NOMO-1 (cell line): ENCODE measurements around the gene PRKCE.

ENCODE experiments used
- DNase-seq, 2 experiments: peaks; one replicate each; lab custom pipeline; 2025; ENCODE audit not compliant: unreplicated experiment in 2 of 2; lab: John Stamatoyannopoulos, UW

PRKCE gene

GRCh38 chr2:46122318-46122976, 471.0 kb downstream of the PRKCE start:
- no peak for DNase-seq

GRCh38 chr2:46123013-46123412, 471.5 kb downstream of the PRKCE start:
- DNase-seq = no peak

- no peak for DNase-seq
These were observed 474.3 kb downstream of the PRKCE start for GRCh38 chr2:46125798-46126197.

GRCh38 chr2:46126571-46126970, 475.1 kb downstream of the PRKCE start:
- DNase-seq = no peak

GRCh38 chr2:46127176-46127575, 475.7 kb downstream of the PRKCE start:
- DNase-seq = no peak

- no peak for DNase-seq
These were observed 479.0 kb downstream of the PRKCE start for GRCh38 chr2:46130511-46130910.

GRCh38 chr2:46132996-46133395, 481.5 kb downstream of the PRKCE start:
- DNase-seq = no peak

GRCh38 chr2:46134531-46135227, 483.2 kb downstream of the PRKCE start:
- DNase-seq = no peak

GRCh38 chr2:46135228-46135855, 483.9 kb downstream of the PRKCE start:
- DNase-seq = no peak

- no peak for DNase-seq
These were observed 484.5 kb downstream of the PRKCE start for GRCh38 chr2:46135958-46136357.

GRCh38 chr2:46136481-46136880, 485.0 kb downstream of the PRKCE start:
- DNase-seq = no peak

- DNase-seq = no peak
These were observed 485.5 kb downstream of the PRKCE start for GRCh38 chr2:46136953-46137352.

- DNase-seq = peak; percentile 43 to 49
These were observed 491.3 kb downstream of the PRKCE start for GRCh38 chr2:46142546-46143428.

GRCh38 chr2:46143429-46144132, 492.1 kb downstream of the PRKCE start:
- no peak for DNase-seq

- no peak for DNase-seq
These were observed 492.8 kb downstream of the PRKCE start for GRCh38 chr2:46144133-46144800.

GRCh38 chr2:46145017-46145416, 493.5 kb downstream of the PRKCE start:
- DNase-seq = no peak

- no peak for DNase-seq
These were observed 494.4 kb downstream of the PRKCE start for GRCh38 chr2:46145840-46146239.

- DNase-seq = peak in 1 of 2 experiments; percentile 74
These were observed 495.5 kb downstream of the PRKCE start for GRCh38 chr2:46146866-46147502.

- no peak for DNase-seq
These were observed 496.3 kb downstream of the PRKCE start for GRCh38 chr2:46147626-46148368.
